Measurements from ENCODE around the gene PHKB.
"Not testable (repeated sequence)": the region's sequence is repeated elsewhere in the genome, so short reads cannot be mapped to it uniquely, and the experiment has no call there.

Gene PHKB

GRCh38 chr16:47631131-47631530 lies 170.0 kb downstream of the PHKB start:
- no peak for DNase-seq

GRCh38 chr16:47634126-47634525 lies 173.0 kb downstream of the PHKB start:
- DNase-seq = no peak

GRCh38 chr16:47634727-47635126 lies 173.6 kb downstream of the PHKB start:
- no peak for DNase-seq

GRCh38 chr16:47636501-47637099 lies 175.5 kb downstream of the PHKB start:
- no peak for DNase-seq

GRCh38 chr16:47638175-47638574 lies 177.0 kb downstream of the PHKB start:
- DNase-seq = no peak

- no peak for DNase-seq
These were observed 179.5 kb downstream of the PHKB start for GRCh38 chr16:47640661-47641060.

GRCh38 chr16:47643323-47644000 lies 182.3 kb downstream of the PHKB start:
- no peak for DNase-seq

GRCh38 chr16:47644166-47644565 lies 183.0 kb downstream of the PHKB start:
- DNase-seq = no peak

GRCh38 chr16:47644661-47645060 lies 183.5 kb downstream of the PHKB start:
- DNase-seq = no peak

GRCh38 chr16:47646914-47647313 lies 185.8 kb downstream of the PHKB start:
- no peak for DNase-seq

- DNase-seq = no peak
These were observed 195.9 kb downstream of the PHKB start for GRCh38 chr16:47657032-47657431.

GRCh38 chr16:47657977-47658376 lies 196.8 kb downstream of the PHKB start:
- DNase-seq = no peak

GRCh38 chr16:47660540-47660939 lies 199.4 kb downstream of the PHKB start:
- no peak for DNase-seq

- DNase-seq = no peak
These were observed 203.7 kb downstream of the PHKB start for GRCh38 chr16:47664653-47665325.

- DNase-seq = no peak
These were observed 205.3 kb downstream of the PHKB start for GRCh38 chr16:47666434-47666833.

GRCh38 chr16:47667956-47668355 lies 206.8 kb downstream of the PHKB start:
- DNase-seq = no peak

GRCh38 chr16:47672475-47672874 lies 211.3 kb downstream of the PHKB start:
- no peak for DNase-seq

- DNase-seq = no peak
These were observed 215.6 kb downstream of the PHKB start for GRCh38 chr16:47676635-47677177.

GRCh38 chr16:47681571-47681970 lies 220.4 kb downstream of the PHKB start:
- not testable (repeated sequence) for DNase-seq

- no peak for DNase-seq
These were observed 226.6 kb downstream of the PHKB start for GRCh38 chr16:47687694-47688093.

GRCh38 chr16:47693226-47693625 lies 232.1 kb downstream of the PHKB start:
- no peak for DNase-seq

- no peak for DNase-seq
These were observed 233.4 kb downstream of the PHKB start for GRCh38 chr16:47694543-47694942.

- no peak for DNase-seq
These were observed 234.6 kb downstream of the PHKB start for GRCh38 chr16:47695756-47696155.

GRCh38 chr16:47697826-47698225 lies 236.7 kb downstream of the PHKB start:
- no peak for DNase-seq
